DLD1 (cell line): ENCODE data around the gene TSPAN2.

Experiments used
- in situ Hi-C: cut with HindIII; loops from 2 replicates; pipeline ENCODE4 v1.10.0; 2017; ENCODE audit warnings: low sequenced_read_pairs

The TSPAN2 gene

GRCh38 chr1:115089420-115090185, at the start of gene TSPAN2:
TSPAN2 (minus strand) TSS chr1:115089503; CDS start chr1:115089432, 71 bp downstream.
- in situ Hi-C loops, result no loop called here

DNA sequence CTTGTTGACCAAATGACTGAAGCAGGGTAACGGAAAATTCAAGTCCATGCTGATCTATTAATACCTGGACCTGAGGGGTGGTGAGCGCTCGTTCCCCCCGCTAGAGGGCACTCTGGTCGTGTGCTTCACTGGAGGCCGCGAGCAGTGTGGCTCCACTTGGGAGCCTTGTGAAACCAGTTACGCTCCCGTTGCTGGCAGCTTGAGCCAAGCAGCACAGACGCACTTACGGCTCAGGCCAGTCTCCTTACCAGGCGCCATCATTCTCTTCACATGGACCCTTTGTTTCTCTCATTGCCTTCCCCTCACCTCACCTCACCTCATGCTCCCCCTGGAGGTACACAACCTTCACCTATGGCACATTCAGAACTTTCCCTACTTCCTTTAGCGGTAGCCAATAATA, 49.7 kb upstream of the TSPAN2 start:
- in situ Hi-C loops, result loop anchor here (25.0 kb wide), 2 partner anchors 448 to 623 kb away; partner anchors contain the start of gene CASQ2

DNA sequence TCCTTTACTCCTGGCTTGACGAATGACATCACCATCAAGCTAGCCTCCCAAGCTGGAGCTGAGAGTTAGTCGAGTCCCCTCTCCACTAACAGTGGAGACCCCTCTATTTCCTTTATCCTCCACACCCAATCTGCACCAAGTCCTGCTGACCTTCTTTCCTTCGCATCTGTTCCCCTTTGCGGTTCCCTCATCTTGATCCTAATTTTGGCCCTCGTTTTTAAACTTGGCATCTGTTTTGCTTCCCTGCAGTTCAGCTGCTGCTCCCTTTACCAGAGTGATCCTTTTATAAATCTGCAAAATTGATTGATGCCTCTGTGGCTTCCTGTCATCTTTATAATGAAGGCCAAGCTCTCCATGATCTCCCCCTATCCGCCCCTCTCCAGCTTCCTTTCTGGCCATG, 49.0 kb upstream of the TSPAN2 start:
- in situ Hi-C loops, result loop anchor here (25.0 kb wide), 2 partner anchors 449 to 624 kb away; partner anchors contain the start of gene CASQ2

DNA sequence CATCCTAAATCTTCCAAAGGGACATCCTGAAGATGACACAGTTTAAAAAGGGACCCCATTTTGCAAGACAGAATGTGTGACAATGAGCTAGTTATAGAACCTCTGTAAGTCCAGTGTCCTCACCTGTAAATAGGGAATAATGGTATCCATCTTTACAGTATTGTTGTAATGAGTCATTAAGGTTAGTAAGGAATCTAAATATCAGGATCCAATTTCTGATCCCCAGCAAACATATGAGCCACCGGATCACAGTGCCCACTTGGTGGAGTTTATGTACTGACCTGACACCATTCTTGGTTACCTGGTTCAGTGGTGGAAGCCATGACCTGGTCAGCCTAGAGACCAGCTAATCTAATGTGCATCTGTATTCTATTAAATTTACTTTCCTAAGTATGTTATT, 47.9 kb upstream of the TSPAN2 start:
- in situ Hi-C loops, result loop anchor here (25.0 kb wide), 2 partner anchors 450 to 625 kb away; partner anchors contain the start of gene CASQ2

GRCh38 chr1:115136706-115137105, 47.4 kb upstream of the TSPAN2 start:
- in situ Hi-C loops, result loop anchor here (25.0 kb wide), 2 partner anchors 451 to 626 kb away; partner anchors contain the start of gene CASQ2

DNA sequence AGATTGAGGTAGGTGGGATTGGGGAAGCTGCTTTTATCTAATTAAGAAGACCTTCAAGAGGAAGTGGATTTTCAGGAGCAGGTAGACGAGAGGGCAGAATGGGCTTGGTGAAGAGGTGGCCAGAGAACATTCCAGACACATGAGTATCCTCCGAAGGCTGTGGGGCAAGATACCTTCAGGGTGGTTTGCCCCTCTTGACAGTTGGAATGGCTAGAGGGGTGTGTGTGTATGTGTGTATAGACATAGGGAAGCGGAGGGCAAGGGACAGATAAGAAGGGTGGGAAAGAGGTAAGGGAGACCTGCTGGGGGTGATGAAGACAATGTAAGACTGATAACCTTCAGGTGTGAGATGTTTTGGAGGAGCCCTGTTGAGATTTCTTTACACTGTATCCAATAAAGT, 46.8 kb upstream of the TSPAN2 start:
- in situ Hi-C loops, result loop anchor here (25.0 kb wide), 2 partner anchors 451 to 626 kb away; partner anchors contain the start of gene CASQ2

DNA sequence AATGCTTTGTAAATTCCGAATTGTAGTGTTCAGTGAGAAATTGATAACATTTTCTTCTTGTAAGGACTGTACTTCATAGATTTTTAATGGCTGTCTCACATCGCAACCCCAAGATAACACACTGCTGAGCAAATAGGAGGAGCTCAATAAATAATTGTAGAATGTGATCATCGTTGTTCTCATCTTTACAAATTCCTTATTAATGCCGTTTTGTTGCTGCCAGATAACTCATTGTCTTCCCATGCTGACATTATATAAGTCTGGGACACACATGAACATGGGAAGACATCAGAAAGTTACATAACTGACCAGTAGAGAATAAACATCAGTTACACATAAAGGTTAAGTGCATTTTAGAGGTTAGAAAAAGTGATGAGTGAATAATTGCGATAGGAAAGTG, 46.4 kb upstream of the TSPAN2 start:
- in situ Hi-C loops, result loop anchor here (25.0 kb wide), 2 partner anchors 452 to 627 kb away; partner anchors contain the start of gene CASQ2

- in situ Hi-C loops, result loop anchor here (25.0 kb wide), 2 partner anchors 452 to 627 kb away; partner anchors contain the start of gene CASQ2
Observed at GRCh38 chr1:115134850-115135480, 45.7 kb upstream of the TSPAN2 start.

DNA sequence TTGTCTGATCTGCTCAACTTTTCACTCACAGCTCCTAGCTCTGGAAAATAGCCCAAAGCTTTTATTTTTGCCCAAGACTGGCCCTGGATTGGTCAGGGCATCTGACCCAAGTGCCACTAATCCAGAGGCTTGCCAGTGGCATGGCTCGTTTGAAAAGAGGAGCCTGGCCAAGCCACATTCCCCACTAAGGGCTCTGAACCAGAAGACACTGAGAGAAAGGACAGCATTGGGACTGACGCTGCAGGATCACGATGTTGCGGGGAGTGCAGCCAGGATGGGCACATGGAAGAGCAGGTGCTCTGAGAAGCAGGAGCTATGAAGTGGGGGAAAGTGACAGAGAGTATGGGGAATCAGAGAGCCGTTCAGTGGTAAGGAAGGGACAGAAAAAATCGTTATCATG, 44.9 kb upstream of the TSPAN2 start:
- in situ Hi-C loops, result loop anchor here (25.0 kb wide), 2 partner anchors 453 to 628 kb away; partner anchors contain the start of gene CASQ2

DNA sequence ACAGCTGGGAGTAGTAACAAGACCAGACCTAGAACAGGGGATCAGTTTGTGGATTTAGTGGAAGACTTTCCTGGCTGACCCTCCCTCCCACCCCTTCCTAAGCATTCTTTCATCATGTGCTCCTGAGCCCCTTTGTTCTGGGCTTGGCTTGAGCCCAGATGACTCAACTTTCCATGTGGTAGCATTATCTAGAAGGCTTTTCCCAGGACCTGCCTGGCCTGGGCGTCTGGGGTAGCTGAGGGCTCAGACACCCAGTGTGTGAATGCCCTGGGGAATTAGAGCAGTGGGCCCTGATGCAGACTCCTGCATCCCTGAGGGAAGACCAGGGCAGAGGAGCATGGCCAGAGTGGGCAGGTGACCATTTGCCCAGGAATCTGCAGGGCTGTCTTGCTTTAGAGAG, 44.1 kb upstream of the TSPAN2 start:
- in situ Hi-C loops, result loop anchor here (25.0 kb wide), 2 partner anchors 454 to 629 kb away; partner anchors contain the start of gene CASQ2

DNA sequence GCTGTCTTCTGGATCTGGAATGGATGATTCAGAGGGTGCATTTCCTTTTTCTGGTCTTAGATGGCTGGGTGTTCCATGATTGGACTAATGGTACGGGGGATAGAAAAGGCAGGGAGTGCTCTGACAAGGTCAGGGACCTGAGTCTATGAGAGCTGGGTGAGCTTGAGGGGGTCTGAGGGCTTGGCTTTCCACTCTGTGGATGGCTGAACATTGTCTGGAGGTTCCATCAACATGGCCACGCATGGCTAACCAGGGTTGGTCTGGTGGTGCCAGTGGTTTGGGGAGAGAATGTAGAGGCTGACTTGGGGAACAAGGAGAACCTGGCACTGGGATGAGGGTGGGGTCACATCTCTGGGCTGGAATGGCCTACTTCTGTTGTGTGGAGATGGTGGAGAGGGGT, 41.5 kb upstream of the TSPAN2 start:
- in situ Hi-C loops, result loop anchor here (25.0 kb wide), 2 partner anchors 457 to 632 kb away; partner anchors contain the start of gene CASQ2

- in situ Hi-C loops, result loop anchor here (10.0 to 25.0 kb wide), 3 partner anchors 144 to 633 kb away; partner anchors contain the start of gene CASQ2
Observed at GRCh38 chr1:115129071-115129640, 39.9 kb upstream of the TSPAN2 start.

DNA sequence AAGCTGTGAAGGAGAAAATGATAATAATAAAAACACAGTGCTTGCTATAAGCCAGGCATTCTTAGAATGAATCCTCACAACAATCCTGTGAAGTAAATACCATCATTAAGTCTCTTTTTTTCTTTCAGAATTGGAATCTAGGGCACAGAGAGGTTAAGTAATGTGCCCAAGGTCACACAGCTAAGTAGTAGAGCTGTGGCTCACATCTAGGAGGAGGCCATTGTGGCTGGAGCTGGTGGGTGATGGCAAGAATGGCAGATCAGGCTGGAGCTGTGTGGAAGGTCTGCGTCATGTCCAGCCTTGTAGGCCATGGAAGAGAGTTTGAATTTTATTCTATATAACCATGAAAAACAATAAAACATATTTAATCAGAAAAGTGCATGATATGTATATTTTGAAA, 38.2 kb upstream of the TSPAN2 start:
- in situ Hi-C loops, result loop anchor here (10.0 to 25.0 kb wide), 3 partner anchors 143 to 635 kb away; partner anchors contain the start of gene CASQ2

GRCh38 chr1:115126516-115126915, 37.2 kb upstream of the TSPAN2 start:
- in situ Hi-C loops, result loop anchor here (10.0 to 25.0 kb wide), 3 partner anchors 142 to 636 kb away; partner anchors contain the start of gene CASQ2

GRCh38 chr1:115123116-115123515, 33.8 kb upstream of the TSPAN2 start:
- in situ Hi-C loops, result loop anchor here (10.0 kb wide), 1 partner anchor 138 kb away; no protein-coding TSS in a partner anchor

- in situ Hi-C loops, result loop anchor here (10.0 kb wide), 1 partner anchor 137 kb away; no protein-coding TSS in a partner anchor
Observed at GRCh38 chr1:115121793-115122192, 32.5 kb upstream of the TSPAN2 start.

GRCh38 chr1:115120296-115120695, 31.0 kb upstream of the TSPAN2 start:
- in situ Hi-C loops, result loop anchor here (10.0 kb wide), 1 partner anchor 135 kb away; no protein-coding TSS in a partner anchor

DNA sequence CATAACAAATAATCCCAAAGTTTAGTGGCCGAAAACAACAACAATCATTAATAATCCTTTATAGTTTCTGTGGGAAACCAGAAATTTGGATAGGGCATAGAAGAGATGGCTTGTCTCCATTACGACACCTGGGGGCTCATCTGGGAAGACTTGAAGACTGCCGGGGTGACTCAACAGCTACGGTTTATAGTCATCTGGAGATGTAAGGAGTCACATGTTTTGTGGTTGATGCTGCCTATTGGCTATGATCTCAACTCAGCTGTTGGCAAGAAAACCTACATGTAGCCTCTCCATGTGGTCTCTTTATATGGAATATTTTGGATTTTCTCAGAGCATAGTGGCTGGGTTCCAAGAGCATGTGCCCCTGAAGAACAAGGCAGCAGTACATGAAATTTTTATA, 29.3 kb upstream of the TSPAN2 start:
- in situ Hi-C loops, result no loop called here

DNA sequence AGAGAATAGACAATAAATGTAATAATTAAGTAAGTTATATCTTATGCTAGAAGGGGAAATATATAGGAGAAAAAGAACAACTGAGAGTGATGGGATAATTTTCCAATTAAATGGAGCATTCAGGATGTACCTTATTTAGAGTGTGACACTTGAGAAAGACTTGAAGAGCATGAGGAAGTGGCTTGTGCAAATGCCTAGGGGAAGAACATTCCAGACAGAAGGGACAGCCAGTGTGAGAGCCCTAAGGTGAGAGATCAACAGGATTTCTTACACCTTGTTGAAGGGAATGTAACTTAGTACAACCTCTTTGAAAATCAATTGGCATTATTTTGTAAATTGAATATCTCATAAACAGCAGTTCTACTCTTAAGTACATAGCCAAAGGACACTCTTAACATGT, 28.8 kb upstream of the TSPAN2 start:
- in situ Hi-C loops, result no loop called here

- in situ Hi-C loops, result no loop called here
Observed at GRCh38 chr1:115117298-115117697, 28.0 kb upstream of the TSPAN2 start.

- in situ Hi-C loops, result no loop called here
Observed at GRCh38 chr1:115116512-115116911, 27.2 kb upstream of the TSPAN2 start.
